Transverse colon (tissue), 3 donors: ENCODE data around the gene OTULINL.

ENCODE experiments used
- CTCF ChIP-seq, 5 experiments: fragments of 200-600 bp in 3 of 5; fragments of 450-650 bp in 2 of 5; sonication (generic) in 3 of 5; IDR thresholded peaks; 1 replicate in 2 of 5; 2 replicates in 3 of 5; pipeline ENCODE4 v1.5.1; 2016 to 2017; ENCODE audit warnings: antibody characterized with exemption in 5 of 5, inconsistent platforms in 3 of 5, mild to moderate bottlenecking in 2 of 5, moderate library complexity in 1 of 5
- POLR2A ChIP-seq: fragments of 450-650 bp; IDR thresholded peaks from one replicate; pipeline ENCODE4 v1.6.1; 2016; ENCODE audit warnings: antibody characterized with exemption, mild to moderate bottlenecking, moderate library complexity

GRCh38 chr5:14590949-14591348 lies 9.4 kb downstream of the OTULINL start:
- no peak for TF ChIP-seq CTCF (IDR thresholded peaks at IDR 0.05)
- no peak for TF ChIP-seq POLR2A
